HG02763 (cell line): ENCODE results near the gene BBIP1.

Experiments used
- ATAC-seq: cut with Tn5 transposase; IDR thresholded peaks from one replicate; pipeline ENCODE4 v1.9.1; 2021; ENCODE audit warnings: mild to moderate bottlenecking, moderate library complexity; ENCODE audit not compliant: unreplicated experiment

BBIP1 gene

DNA sequence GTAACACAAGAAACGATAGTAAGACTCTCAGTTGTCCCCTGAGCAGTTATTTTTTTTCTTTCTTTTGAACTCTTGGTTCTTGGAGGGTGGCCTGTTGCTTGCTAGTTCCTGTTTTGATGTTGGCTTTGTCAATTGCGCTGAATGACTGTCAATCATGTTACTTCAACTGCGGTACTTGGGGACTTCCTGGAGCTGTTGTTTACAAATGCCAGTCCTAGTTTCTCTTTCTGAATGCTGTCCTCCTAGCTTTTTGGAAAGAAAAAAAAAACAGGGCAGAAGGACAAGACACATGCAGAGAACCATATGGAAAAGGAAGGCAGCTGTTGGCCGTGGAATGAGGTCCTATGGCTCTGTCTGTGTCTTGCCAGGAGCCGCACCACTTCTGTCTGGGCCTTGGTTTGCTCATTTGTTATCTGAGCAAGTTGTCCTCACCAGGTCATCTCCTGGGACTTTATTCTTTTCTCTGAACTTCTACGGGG is 54.3 kb downstream of the BBIP1 start:
- ATAC-seq: peak; percentile 56

DNA sequence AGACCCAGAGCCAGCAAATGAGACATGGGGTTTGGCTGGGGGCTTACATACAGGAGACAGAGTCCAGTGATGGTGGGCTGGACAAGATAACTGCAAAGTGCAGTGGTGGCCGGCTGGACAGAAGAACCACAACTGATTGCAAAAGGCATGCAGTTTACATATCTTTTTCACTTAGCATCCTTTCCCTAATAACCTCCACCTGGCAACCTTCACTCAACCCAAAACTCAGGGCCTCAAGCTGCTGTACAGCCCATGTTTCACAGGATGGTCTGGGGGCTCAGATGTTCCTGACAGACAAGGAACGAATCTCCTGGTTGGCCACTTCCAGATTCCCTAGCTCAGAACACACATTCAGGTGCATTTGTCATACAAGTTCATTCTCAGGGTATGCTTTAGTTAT is 55.0 kb downstream of the BBIP1 start:
- no peak for ATAC-seq

DNA sequence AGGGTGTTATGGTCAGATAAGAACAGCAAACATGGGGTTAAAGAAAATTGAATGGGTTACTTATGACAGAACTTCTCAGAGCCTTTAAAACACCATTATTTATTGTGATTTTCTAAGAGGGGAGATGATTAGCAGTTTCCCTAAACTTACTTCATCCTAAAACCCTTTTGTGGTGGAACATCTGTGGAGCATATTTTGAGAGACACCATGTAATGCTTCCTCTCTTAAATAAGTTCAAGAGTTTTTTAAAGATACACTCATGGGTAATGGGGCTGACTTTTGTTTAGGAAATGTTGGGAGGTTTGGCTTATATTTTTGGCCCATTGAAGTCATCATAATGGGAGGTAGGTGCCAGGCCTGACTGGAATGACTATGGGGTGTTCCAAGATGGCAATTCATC is 55.6 kb downstream of the BBIP1 start:
- ATAC-seq: no peak

DNA sequence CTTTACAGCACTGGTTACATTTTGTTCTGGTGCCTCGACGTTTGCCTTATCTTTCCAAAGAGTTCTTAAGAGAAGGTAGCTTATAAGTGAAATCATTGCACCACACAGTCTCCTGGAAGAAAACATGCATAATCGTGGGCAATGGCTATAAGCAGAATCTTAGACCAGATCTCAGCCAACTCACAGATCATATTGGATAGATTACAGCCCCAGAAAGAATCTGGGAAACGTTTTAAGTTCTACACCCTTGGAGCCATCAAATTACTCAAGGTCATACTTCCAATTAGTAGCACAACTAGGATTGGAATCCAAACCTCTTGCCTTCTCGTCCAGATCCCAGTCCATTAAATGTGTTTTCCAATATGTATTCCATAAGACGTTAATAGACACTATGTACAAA is 56.0 kb downstream of the BBIP1 start:
- ATAC-seq: no peak

DNA sequence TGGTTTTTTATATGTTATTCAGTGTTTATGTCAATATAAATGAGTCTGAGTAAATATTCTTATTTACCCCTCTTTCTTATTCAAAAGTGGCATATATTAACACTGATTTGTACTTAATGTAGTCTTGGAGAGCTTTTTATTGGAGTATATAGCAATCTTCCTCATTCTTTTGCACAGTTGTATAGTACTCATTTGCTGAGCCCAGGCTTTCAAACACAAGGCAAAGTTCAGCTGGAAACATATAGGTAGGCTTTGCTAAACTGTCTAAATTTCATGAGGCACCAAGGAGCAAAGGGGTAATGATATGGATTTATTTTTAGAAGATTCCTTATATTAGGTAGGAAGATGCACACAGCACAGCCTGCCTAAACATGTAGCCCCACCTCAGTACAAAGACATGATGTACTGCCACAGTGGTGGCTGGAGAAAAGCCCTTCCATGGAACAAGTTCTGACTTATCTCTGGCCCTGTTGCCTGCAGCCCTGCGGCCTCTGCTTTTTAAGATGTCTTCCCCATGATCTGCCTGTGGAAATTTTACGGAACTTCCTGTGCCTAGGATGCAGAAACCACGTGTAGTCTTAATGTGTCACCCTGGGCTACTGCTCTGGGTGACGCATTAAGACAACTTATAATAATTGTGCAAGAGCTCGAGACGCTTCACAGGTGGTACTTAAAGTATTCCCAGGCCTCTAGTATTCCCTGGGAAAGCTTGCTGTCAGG is 56.9 kb downstream of the BBIP1 start:
- ATAC-seq: no peak

DNA sequence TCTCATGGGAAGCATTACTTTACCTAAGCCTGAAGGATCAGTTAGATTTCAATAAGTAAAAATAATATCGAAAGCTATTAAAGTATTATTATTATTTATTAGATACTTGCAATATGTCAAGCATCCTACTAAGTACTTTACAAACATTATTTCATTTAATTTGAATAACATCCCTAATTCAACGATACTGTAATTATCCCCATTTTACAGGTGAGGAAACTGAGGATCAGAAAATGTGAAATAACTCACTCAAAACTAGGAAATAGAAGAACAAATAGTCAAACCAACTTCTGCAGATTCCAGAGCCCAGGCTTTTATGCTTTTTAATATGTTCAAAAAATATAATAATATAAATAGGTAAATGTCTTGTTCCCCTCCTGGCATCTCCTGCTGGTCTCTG is 57.5 kb downstream of the BBIP1 start:
- no peak for ATAC-seq

DNA sequence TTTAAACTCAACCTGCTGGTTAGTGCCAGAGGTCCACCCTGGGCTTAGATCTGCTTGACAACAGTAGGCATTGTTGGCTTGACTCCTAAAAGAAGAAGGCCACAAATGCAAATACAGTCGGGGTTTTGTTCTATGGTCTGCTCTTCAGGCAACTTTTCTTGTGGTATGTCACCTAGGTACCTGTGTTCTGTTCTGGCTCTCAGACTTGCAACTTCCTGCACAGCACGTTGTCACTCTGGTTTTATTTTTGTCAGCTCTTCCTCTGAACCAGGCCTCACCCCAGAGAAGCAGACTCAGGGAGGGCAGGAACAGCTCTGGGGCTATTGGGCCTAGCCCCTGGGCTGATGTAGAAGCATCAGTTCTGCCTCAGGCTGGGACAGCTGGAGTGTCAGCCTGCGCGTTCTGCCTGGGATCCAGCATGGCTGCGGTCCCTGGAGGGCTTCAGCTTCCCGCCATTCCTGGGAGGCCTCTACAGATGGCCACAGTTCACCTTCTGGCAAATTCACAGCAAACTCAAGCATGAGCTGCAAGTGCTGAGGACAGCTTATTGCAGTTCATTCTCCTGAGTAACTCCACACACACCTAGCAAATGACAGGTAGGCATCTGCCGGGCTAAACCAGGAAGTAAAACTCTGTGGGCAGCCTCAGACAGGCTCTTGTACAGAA is 58.3 kb downstream of the BBIP1 start:
- peak; percentile 44 for ATAC-seq

DNA sequence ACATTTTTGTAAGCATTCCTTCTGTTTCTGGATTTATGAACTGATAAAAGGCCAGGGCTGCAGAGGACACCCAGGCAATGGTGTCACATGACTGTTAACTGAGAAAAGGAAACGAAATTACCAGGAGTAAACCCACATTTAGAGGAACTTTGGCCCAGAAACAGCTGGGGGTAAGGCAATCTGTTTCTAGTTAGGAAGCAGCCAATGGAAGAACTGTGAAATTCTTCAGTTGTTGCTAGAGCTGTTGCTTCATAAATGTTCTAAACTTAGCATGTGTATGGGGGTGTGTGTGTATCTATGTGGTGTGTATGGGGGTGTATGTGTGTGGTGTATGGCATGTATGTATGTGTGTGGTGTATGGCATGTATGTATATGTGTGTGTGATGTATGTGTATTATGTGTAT is 59.0 kb downstream of the BBIP1 start:
- no peak for ATAC-seq

DNA sequence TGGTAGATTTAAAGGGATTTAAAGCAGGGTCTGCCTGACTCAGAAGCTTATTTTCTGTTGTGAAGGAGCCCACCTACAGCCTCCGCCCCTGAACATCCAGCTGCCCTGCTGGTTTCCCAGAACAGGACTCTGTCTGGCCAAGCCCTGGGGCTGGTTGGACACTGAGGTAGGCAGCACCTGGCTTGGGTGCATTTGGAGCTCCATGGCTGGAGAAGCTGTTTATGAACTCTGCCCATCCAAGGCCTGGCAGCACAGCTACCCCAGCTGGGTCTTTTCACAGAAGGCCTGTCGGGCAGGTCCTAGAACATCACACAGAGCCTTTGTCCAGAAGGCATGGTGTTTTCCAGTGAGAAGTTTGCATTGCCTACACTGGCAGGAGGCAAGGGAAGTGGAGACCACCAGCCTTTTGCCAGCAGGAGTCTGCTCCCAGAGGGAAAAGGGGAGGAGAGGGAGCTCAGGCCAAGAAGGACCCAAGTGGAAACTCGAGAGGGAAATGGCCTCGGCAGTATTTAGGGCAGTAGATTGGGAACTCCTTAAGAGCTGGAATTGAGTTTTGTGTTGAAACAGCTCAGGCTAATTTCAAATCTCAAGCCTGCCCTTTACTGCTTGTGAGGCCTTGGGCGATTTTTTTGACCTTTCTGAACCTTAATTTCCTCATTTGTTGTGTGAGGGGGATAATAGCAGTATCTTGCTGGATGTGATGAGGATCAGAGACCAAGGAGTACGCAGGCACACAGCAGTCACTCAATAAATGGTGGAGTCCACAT is 59.6 kb downstream of the BBIP1 start:
- no peak for ATAC-seq

DNA sequence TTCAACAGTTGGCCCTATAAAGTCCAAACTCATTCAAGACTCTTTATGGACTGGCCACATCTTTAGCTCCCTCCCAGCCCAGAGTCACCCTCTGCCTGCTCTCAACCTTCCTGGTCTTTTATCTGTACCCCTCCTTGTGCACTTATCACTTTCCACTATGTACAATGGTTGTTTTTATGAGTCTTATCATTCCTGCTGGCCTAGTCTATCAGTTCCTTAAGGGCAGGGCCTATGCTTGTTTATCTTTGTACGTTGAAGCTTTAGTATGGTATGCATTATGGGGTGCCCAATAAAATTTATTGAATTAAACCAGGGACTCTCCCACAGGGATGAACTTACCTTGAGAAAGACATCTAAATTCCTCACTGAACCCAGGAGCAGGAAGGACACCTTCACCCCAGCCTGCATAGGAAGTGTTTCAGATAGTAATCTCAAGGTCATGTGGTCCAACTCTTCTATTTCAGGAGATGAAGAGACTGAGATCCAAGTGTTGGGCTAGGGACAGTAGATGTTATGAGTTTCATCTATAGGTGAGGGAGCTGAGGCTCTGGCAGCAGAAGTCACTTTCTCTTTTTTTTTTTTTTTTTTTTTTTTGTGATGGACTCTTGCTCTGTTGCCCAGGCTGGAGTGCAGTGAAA is 60.6 kb downstream of the BBIP1 start:
- ATAC-seq: no peak

DNA sequence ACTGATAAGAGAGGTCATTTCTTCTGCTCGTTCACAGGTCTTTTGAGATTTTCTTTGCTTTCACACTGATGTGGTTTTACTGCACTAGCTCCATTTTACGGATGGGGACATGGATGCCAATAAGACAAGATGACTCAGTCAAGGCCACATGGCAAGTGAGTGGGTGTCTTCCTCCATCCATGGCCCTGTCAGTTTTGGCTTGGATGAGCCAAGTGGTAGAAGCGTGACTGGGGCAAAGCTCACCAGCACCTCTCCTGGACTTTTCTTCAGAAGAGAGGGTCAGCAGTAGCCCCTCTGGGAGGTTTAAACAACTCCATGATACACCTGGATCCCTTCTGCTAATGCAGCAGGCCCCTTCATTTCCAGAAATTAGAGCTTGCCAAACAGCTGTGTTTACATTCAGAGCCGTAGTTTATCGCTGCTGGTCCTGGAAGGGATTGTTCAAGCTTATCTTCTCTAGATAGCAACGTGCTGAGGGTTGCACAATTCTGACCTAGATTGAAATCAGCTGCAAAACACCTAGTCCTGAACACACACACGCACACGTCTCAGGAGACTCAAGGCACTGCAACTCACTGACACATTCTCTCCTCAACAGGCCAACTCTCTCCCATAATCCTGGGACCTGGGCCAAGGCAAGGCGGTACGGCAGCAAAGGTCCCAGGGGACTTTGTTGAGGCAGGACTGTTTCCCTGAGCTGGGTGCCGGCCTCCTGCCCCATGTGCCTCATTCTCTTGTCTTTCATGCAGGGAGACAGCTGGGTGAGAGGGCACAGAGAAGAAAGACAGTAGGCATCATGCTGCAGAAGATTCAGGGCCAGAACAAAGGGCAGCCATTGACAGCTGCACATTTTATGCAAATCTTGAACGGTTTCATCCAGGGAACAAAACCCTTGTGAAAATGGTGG is 61.5 kb downstream of the BBIP1 start:
- ATAC-seq: peak; percentile 38

DNA sequence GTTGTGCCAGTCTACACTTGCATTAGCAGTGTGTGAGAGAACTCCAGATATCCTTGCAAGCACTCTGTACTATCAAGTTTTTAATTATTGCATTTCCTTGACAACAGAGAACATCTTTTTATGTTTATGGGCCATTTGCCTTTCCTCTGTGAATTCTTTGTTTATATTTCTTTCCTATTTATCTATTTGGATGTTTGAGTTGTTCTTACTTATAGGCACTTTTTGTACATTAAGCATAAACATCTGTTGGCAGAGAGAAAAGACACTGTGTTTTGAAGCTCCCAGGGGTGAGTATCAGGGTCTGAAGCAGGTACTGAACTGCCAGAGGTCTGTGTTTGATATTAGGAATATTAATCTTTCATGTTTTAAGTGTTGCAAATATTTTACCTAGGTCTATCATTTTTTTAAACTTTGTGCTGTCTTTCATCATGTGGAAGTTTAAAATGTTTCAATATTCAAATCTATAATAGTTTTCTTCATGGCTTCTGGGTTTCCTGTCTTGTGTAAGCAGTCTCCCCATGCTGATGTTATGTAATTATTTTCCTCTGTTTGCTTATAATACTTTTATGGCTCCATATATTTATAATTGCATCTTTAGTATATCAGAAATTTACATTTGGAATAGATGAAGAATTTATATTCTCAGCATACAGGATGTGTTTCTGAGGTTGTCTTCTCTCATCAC is 64.9 kb downstream of the BBIP1 start:
- ATAC-seq: no peak

DNA sequence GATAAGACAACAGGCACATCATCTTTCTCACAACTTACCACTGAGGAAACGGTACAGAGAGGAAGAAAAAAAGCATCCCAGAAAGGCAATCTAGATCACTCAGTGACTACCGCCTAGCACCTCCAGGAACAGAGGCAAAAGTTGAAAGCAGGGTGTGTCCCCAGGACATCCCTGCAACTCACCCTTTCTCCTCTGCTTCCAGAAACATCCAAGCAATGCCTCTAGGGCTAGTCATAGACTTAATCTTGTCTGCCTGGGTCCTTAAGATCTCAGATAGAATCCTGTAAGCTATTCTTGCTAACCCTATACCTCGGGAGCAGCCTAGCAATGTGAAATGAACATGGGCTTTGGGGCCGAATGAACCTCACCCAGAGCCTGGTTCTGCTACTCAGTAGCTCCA is 66.0 kb downstream of the BBIP1 start:
- no peak for ATAC-seq

DNA sequence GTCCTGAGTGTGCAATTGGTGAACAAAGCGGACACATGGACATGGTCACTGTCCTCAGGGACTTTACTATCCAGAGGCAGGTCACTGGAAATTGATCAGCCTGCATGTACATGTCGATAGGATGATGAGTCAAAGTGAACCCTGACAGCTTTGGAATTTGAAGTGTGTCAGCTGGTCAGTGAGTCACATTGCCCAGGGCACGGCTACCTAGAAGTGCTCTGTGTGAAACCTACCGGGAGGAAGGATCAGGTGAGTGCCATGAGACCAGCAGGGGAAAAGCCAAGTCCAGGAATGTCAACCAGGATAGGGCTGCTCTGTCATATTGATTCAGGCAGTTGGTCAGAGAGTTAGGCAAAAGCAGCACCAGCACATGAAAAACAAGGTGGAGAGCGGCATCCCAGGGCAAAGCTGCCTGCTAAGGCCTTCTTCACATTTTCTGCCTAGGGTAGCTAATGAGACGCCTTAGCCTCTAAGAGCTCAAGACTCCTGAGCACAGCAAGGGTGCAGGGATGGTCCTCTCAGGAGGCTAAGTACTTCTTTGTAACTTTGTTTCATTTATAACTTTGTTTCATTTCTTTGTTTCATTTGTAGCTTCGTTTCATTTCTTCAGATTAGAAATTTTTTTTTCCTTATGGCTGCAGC is 66.6 kb downstream of the BBIP1 start:
- ATAC-seq: no peak

DNA sequence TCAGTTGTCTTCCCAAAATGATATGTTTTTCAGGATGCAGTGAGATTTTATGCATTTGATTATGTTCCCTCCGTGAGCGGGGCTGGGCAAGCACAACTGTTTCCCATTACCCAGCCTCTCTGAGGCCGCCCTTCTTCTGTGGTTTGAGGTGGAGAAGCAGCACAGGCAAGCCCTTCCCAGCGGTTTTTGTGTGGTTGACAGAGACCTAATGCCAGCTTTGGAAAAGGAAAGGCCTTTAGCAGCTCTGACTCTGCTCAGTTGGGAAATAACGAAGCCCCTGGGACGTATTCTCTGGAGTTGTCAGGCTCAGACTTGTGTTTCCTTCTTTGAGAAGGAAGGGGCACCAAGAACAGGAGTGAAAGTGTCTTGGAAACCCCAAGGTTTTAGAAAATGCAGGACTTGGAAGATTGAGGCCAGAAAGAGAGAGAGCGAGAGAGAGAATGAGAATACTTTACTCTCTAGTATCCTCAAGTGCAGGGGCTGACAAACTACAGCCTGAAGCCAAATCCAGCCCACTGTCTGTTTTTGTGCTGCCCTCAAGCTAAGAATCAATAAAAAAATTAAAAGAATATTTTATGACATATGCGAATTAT is 67.9 kb downstream of the BBIP1 start:
- ATAC-seq: no peak

DNA sequence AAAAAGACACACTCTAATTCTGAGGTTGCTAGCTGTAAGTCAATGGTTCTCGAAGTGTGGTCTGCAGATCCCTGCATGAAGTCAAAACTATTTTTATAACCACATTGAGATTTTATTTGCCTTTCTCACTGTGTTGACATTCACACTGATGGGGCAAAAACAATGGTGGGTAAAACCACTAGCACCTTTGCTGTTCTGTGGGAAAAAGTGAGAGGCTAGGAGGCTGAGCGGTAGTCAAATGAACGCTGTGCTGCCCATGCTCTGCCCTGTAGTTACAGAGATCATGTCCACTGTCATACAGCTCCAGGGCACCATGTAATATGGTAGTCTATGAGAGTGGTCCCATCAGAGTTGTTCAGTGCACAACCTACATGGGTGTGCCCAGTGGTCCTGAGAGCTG is 68.9 kb downstream of the BBIP1 start:
- no peak for ATAC-seq
